NB4 (cell line): ENCODE results near the gene SLC26A6.

ENCODE experiments used
- DNase-seq: peaks from one replicate; pipeline ENCODE4 v3.0.0; 2010; ENCODE audit warnings: low read depth
- H3K4me3 ChIP-seq: one replicate; pipeline ENCODE4 v1.5.1; 2011; ENCODE audit warnings: mild to moderate bottlenecking, low read depth, low read length, moderate library complexity
- MYC ChIP-seq: IDR thresholded peaks from 2 replicates; pipeline ENCODE4 v1.6.1; 2011; ENCODE audit warnings: low read depth, low read length
- POLR2A ChIP-seq: IDR thresholded peaks from 2 replicates; pipeline ENCODE4 v1.6.1; 2011; ENCODE audit warnings: mild to moderate bottlenecking; ENCODE audit not compliant: insufficient read length; ENCODE audit errors: extremely low read depth
- TF ChIP-seq, protein P1 (sequence below): IDR thresholded peaks from one replicate; pipeline ENCODE4 v1.5.1; 2012; ENCODE audit warnings: low read depth, low read length
- TF ChIP-seq, protein P2 (sequence below): IDR thresholded peaks from 2 replicates; pipeline ENCODE4 v1.6.1; 2011; ENCODE audit warnings: low read depth, low read length

SLC26A6 gene

DNA sequence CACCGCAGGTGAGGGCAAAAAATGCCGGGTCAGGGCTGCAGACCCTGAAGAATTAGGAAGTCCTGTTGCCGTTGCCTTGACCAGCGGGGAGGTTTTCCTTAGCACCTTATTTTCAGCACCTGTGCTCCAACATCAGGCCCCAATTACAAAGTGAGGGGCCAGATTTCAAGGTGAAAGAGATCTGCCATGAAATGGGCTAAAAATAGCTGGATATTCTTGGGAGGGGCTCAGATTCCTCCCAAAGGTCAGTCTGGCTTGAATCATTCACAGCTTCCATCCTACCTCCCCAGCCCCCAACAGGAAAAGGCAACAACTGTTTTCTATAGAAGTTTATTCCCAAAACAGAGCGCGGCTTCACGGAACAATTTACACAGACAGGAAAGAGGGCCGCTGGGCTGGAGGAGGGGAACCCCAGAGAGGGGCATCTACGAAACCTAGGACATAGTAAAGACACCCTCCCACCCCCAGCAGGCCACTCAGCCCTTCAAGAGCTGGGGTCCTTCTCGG is 941 bp upstream of the SLC26A6 start:
- TF ChIP-seq, protein P1, sequence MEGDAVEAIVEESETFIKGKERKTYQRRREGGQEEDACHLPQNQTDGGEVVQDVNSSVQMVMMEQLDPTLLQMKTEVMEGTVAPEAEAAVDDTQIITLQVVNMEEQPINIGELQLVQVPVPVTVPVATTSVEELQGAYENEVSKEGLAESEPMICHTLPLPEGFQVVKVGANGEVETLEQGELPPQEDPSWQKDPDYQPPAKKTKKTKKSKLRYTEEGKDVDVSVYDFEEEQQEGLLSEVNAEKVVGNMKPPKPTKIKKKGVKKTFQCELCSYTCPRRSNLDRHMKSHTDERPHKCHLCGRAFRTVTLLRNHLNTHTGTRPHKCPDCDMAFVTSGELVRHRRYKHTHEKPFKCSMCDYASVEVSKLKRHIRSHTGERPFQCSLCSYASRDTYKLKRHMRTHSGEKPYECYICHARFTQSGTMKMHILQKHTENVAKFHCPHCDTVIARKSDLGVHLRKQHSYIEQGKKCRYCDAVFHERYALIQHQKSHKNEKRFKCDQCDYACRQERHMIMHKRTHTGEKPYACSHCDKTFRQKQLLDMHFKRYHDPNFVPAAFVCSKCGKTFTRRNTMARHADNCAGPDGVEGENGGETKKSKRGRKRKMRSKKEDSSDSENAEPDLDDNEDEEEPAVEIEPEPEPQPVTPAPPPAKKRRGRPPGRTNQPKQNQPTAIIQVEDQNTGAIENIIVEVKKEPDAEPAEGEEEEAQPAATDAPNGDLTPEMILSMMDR = no peak
- no peak for TF ChIP-seq POLR2A
- TF ChIP-seq, protein P2, sequence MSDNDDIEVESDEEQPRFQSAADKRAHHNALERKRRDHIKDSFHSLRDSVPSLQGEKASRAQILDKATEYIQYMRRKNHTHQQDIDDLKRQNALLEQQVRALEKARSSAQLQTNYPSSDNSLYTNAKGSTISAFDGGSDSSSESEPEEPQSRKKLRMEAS = no peak
- TF ChIP-seq MYC = no peak
- DNase-seq = no peak
- peak overlapping the region; percentile 67 for H3K4me3 ChIP-seq

DNA sequence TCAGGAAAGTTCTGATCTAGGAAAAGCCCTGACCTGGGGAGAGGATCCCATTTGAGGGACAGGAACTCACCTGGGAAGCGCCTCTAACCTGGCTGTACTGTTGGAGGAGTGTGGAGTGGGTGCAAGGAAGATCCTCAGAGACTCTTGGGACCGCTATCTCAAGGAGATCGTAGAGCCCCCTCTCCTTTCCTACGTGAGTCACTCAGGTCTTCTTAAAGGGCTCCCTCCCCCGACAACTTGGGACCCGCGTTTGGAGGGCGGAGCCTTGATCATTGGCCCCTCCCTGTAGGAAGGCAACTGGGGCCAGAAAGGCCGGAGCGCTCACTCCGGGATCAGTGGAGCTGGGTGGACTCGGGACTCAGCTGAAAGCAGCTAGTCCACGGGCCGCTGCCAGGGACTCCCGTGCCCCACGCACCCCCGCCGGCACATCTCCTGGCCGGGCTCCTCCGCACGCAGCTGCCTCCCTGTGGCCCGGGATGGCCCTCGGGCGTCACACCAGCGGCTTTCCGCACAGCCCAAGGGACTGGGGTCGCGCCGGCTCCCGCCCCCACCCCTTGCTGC is 520 bp downstream of the SLC26A6 start:
- peak overlapping the region; percentile 60 for H3K4me3 ChIP-seq
- TF ChIP-seq MYC (no peak), POLR2A (peak; percentile 15)
- DNase-seq = peak; percentile 84

DNA sequence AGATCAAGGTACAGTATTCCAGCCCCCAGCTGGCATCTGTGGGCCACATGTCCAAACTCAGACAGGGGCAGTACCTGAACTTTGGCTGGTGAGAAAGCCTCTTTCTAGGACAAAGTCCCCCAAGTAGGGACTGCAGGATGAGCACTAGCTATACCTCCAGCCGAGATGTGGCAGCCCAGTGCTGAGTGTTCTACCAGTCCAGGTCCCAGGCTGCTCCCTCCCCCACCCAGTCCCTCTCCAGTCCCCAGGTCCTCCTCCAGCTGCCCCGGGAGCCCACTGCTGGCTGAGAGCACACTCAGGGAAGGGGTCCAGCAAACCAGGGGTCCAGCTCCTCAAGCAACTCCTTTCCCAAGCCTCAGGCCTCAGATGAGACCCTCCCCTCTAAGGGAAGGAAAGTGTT is 1.5 kb downstream of the SLC26A6 start:
- DNase-seq = no peak
- TF ChIP-seq MYC = no peak
- TF ChIP-seq POLR2A = no peak
- peak overlapping the region; percentile 60 for H3K4me3 ChIP-seq

DNA sequence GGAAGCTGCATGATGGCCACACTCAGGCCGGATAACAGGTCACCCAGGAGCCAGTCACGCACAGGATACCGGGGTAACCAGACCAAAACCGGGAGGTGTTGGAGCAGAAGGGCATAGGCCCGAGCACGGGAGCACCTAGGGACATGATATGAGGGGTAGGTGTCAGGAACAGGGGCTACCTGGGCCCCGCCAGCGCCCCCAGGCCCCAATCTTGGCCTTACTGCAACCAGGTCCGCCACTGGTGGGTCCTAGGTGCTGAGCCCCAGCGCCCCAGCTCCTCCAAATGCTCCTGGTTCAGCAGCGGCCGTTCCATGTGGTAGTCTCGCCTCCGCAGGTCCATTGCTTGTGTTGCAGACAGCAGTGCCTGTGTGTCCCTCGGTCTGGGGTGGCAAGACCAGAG is 2.0 kb downstream of the SLC26A6 start:
- H3K4me3 ChIP-seq = no peak overlapping the region
- TF ChIP-seq, protein P1 = no peak
- TF ChIP-seq, protein P2 = no peak
- TF ChIP-seq MYC (no peak), POLR2A (no peak)
- DNase-seq = no peak

DNA sequence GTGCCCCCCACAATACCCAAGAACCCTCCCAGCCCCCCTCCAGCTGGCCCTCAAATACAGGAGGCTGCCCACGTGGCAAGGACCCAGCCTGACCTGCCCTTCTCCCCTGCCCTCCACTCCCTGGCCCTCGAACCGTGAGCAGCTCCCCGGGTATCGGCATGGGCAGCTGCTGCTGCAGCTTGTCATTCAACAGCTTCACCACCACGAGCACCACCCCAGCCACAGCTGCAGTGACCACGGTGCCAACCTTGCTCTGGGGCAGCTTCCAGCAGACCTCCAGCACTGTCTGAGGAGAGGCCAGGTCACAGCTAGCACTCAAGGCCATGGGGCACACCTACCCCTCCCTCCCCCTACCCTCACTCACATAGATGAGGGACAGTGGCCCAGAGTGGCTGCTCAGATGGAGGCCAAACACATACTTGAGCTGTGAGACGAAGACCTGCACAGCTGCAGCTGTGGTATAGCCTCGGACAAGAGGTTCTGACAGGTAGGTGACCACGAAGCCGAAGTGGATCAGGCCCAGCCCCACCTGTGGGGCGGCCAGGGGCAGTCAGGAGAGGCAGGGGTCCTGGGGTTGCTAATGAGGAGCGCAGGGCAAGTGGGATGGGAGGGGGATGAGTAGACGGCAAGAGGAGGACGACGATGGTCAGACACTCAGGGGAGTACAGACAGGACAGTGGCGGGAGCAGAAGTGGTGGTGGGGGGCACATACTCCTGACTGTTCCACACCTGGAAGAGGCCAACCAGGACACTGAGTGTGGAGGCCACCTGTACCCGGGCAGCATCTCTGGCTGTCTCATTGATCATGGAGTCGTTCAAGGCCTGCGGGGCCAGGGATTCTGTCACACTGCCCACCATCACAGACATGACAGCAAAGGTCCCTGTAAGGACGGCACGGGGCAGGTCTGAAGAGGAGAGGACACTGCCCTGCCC is 3.5 kb downstream of the SLC26A6 start:
- TF ChIP-seq, protein P1 = no peak
- TF ChIP-seq, protein P2 = no peak
- DNase-seq = no peak
- no peak overlapping the region for H3K4me3 ChIP-seq

DNA sequence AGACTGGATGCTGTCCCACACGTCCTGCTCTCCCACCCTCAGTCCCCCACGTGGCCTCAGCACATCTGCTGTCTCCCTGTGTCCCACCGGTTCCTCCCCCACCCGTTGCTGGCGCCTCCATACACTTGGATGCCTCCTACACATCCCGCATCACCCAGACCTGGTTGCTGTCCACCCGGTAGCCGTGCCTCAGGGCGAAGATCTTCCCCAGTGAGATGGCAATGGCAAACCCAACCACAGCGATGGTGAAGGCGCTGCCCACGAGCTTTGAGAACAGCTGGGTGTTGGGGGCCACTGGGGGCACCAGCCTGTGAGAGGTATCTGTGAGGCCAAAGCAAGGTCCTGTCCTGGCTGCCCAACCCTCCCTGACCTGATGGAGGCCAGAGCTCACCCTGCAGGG is 4.4 kb downstream of the SLC26A6 start:
- TF ChIP-seq, protein P1 = no peak
- TF ChIP-seq POLR2A = no peak
- TF ChIP-seq MYC = no peak
- TF ChIP-seq, protein P2 = no peak
- no peak overlapping the region for H3K4me3 ChIP-seq
- DNase-seq = no peak
